NCI-H2171 (cell line): ENCODE results near the gene USP4.
"Not testable (repeated sequence)": the region's sequence is repeated elsewhere in the genome, so short reads cannot be mapped to it uniquely, and the experiment has no call there.

Source experiments
- DNase-seq: peaks from one replicate; lab custom pipeline; 2025; lab: John Stamatoyannopoulos, UW

The USP4 gene

GRCh38 chr3:49339941-49340800, at the start of gene USP4:
TSS of gene USP4 (minus strand) at chr3:49340053. CDS start at chr3:49340024, 29 bp downstream.
- peak; percentile 55 for DNase-seq

- DNase-seq: no peak
Measured at GRCh38 chr3:49389297-49389696, 49.4 kb upstream of the USP4 start.

GRCh38 chr3:49388289-49388820, 48.5 kb upstream of the USP4 start:
- DNase-seq: no peak

GRCh38 chr3:49387721-49388120, 47.9 kb upstream of the USP4 start:
- DNase-seq: no peak

GRCh38 chr3:49386056-49386756, 46.4 kb upstream of the USP4 start:
- no peak for DNase-seq

- DNase-seq: no peak
Measured at GRCh38 chr3:49385617-49386016, 45.8 kb upstream of the USP4 start.

- DNase-seq: no peak
Measured at GRCh38 chr3:49383387-49383786, 43.5 kb upstream of the USP4 start.

- DNase-seq: no peak
Measured at GRCh38 chr3:49378249-49378895, 38.5 kb upstream of the USP4 start.

GRCh38 chr3:49377483-49377882, 37.6 kb upstream of the USP4 start:
- DNase-seq: no peak

- no peak for DNase-seq
Measured at GRCh38 chr3:49371946-49372345, 32.1 kb upstream of the USP4 start.

- DNase-seq: no peak
Measured at GRCh38 chr3:49370585-49371290, 30.9 kb upstream of the USP4 start.

GRCh38 chr3:49362561-49362960, 22.7 kb upstream of the USP4 start:
- DNase-seq: no peak

- no peak for DNase-seq
Measured at GRCh38 chr3:49359623-49360022, 19.8 kb upstream of the USP4 start.

GRCh38 chr3:49358884-49359225, 19.0 kb upstream of the USP4 start:
- no peak for DNase-seq

- peak; percentile 78 for DNase-seq
Measured at GRCh38 chr3:49358217-49358883, 18.5 kb upstream of the USP4 start, which contains the start of gene GPX1. TSS of gene GPX1 (minus strand) at chr3:49358353. CDS start at chr3:49358278, 75 bp downstream.

- DNase-seq: not testable (repeated sequence)
Measured at GRCh38 chr3:49357443-49358216, 17.8 kb upstream of the USP4 start.

GRCh38 chr3:49357095-49357442, 17.2 kb upstream of the USP4 start:
- DNase-seq: not testable (repeated sequence)

- no peak for DNase-seq
Measured at GRCh38 chr3:49352890-49353421, 13.1 kb upstream of the USP4 start.

GRCh38 chr3:49352281-49352680, 12.4 kb upstream of the USP4 start:
- DNase-seq: no peak

GRCh38 chr3:49351521-49352011, 11.7 kb upstream of the USP4 start:
- no peak for DNase-seq
